Tibial artery (tissue), 4 donors: ENCODE measurements around the gene NUDT13.

Source experiments
- DNase-seq, 2 donors: peaks; one replicate each; pipeline ENCODE4 v3.0.0-alpha.2; 2019
- H3K27ac ChIP-seq, 2 donors: fragments of 200-600 bp; sonication (generic) in 1 of 2; 1 replicate in 1 of 2; 2 replicates in 1 of 2; pipeline ENCODE4 v1.5.1; 2018 to 2019; ENCODE audit warnings: mild to moderate bottlenecking in 1 of 2
- H3K27me3 ChIP-seq, 2 donors: fragments of 200-600 bp; sonication (generic) in 1 of 2; one replicate each; pipeline versions ENCODE4 v1.5.1 to v1.6.0; 2016 to 2019
- H3K36me3 ChIP-seq, 3 donors: fragments of 200-600 bp; sonication (generic) in 2 of 3; one replicate each; pipeline ENCODE4 v1.5.1; 2016 to 2019; ENCODE audit warnings: mild to moderate bottlenecking in 2 of 3
- H3K4me1 ChIP-seq, 4 donors: fragments of 200-600 bp; sonication (generic) in 2 of 4; 1 replicate in 3 of 4; 2 replicates in 1 of 4; pipeline ENCODE4 v1.5.1; 2016 to 2019
- H3K4me3 ChIP-seq, 2 donors: fragments of 200-600 bp; sonication (generic) in 1 of 2; 1 replicate in 1 of 2; 2 replicates in 1 of 2; pipeline ENCODE4 v1.5.1; 2018 to 2019; ENCODE audit warnings: mild to moderate bottlenecking in 2 of 2
- H3K9me3 ChIP-seq, 3 donors: fragments of 200-600 bp; sonication (generic) in 1 of 3; one replicate each; pipeline ENCODE4 v1.5.1; 2016 to 2019
- intact Hi-C: fragments of 100-400 bp; cut with DNase I; formaldehyde crosslinking; loops from one replicate; pipeline ENCODE4 v1.15.0; 2023; ENCODE audit warnings: low total_unique reads
- TF ChIP-seq, protein P1 (sequence below), 2 experiments: fragments of 200-600 bp in 1 of 2; fragments of 450-650 bp in 1 of 2; IDR thresholded peaks; one replicate each; pipeline ENCODE4 v1.5.1; 2017 to 2019; ENCODE audit warnings: antibody characterized with exemption in 2 of 2, mild to moderate bottlenecking in 1 of 2, moderate library complexity in 1 of 2

The NUDT13 gene

DNA sequence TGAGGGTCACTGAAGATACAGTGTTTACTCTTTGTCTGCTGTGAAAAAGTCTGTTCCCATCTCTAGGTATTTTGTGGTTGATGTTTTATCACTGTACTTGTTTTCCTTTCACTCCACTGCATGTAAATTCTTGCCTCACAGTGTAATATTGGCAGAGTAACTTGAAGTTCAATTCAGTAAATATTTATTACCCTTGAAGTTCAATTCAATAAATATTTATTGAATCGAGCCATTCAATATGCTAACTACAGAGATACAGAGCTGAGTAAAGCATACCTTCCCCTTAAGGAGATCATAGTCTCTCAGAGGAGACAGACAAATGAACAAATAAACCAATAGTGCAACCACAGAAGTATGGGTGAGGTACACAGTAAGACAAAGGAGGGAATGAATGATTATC is 9.2 kb downstream of the NUDT13 start:
- Histone ChIP-seq H3K4me1 (peaks cover 0 to 11% (median 0%) of the 10 kb centered on the region in 4 donors), H3K27ac (no peak overlapping the region), H3K4me3 (no peak overlapping the region), H3K27me3 (no peaks in the 10 kb centered on the region), H3K9me3 (no peaks in the 10 kb centered on the region), H3K36me3 (peaks cover 10 to 46% (median 12%) of the 10 kb centered on the region in 3 donors)
- DNase-seq, result no peak
- TF ChIP-seq, protein P1, sequence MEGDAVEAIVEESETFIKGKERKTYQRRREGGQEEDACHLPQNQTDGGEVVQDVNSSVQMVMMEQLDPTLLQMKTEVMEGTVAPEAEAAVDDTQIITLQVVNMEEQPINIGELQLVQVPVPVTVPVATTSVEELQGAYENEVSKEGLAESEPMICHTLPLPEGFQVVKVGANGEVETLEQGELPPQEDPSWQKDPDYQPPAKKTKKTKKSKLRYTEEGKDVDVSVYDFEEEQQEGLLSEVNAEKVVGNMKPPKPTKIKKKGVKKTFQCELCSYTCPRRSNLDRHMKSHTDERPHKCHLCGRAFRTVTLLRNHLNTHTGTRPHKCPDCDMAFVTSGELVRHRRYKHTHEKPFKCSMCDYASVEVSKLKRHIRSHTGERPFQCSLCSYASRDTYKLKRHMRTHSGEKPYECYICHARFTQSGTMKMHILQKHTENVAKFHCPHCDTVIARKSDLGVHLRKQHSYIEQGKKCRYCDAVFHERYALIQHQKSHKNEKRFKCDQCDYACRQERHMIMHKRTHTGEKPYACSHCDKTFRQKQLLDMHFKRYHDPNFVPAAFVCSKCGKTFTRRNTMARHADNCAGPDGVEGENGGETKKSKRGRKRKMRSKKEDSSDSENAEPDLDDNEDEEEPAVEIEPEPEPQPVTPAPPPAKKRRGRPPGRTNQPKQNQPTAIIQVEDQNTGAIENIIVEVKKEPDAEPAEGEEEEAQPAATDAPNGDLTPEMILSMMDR (IDR thresholded peaks at IDR 0.05), result no peak
- intact Hi-C loops, result no loop called here

DNA sequence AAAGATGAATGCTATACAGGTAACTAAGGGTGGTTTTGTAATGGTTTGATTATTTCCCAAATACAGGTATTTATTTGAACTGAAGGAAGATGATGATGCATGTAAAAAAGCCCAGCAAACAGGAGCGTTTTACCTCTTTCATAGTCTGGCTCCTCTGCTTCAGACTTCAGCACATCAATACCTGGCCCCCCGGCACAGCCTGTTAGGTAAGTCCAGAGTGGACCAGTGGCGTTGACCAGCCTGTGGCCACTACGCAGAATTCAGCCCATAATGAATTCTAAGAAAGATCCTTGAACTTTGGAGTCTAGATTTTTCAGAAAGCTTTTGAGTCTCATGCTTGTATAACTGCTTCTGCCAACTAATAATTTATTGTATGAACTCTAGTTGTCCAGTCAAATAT is 9.7 kb downstream of the NUDT13 start:
- no peak for DNase-seq
- H3K4me1 ChIP-seq, result peaks cover 0 to 11% (median 0%) of the 10 kb centered on the region in 4 donors
- H3K36me3 ChIP-seq, result peaks cover 10 to 51% (median 12%) of the 10 kb centered on the region in 3 donors
- no peaks in the 10 kb centered on the region for H3K9me3 ChIP-seq
- H3K27me3 ChIP-seq, result no peaks in the 10 kb centered on the region
- TF ChIP-seq, protein P1 (IDR thresholded peaks at IDR 0.05), result no peak
- H3K4me3 ChIP-seq, result no peak overlapping the region
- no peak overlapping the region for H3K27ac ChIP-seq
- intact Hi-C loops, result no loop called here

DNA sequence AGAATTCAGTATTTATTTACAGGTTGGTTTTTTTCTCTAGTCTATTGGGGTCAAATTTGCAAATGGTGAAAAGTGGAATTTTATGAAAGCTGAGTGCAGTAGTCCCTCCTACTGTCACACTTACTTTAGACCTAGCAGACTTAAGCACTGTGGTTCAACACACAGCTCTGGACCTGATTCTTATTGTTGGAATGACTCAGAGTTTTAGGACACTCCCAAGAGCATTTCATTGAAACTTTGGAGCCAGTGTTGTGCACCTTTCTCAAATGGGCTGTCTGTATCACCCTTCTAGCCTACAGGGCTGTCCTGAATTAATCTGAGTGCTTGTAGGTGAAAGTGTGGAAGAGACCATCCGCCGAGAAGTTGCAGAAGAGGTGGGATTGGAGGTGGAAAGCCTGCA is 16.1 kb downstream of the NUDT13 start:
- Histone ChIP-seq H3K27ac (no peak overlapping the region), H3K4me1 (no peaks in the 10 kb centered on the region), H3K4me3 (no peak overlapping the region), H3K27me3 (no peaks in the 10 kb centered on the region), H3K36me3 (peaks cover 29 to 83% (median 33%) of the 10 kb centered on the region in 3 donors), H3K9me3 (no peaks in the 10 kb centered on the region)
- no peak for DNase-seq
- intact Hi-C loops, result no loop called here
- TF ChIP-seq, protein P1 (IDR thresholded peaks at IDR 0.05), result no peak

DNA sequence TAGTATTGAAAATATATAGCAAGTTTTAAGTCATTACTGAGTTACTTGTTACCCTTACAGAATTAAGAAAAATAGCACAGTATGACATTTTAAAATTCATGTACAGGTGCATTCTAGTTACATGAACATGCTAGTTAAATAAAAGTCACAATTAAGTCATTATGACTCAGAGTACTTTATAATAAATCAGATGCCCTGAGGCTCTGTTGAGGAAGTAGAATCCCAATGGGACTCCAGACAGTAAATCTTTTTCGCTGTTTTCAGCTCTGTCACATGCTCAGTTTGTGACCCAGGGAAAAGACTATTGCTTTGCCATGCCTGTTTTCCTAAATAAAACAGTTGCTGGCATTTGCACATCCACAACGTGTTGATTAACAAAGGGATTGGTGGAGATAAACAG is 21.0 kb downstream of the NUDT13 start:
- intact Hi-C loops, result no loop called here
- H3K27ac ChIP-seq, result no peak overlapping the region
- no peaks in the 10 kb centered on the region for H3K4me1 ChIP-seq
- TF ChIP-seq, protein P1 (IDR thresholded peaks at IDR 0.05), result no peak
- no peaks in the 10 kb centered on the region for H3K9me3 ChIP-seq
- no peak for DNase-seq
- H3K4me3 ChIP-seq, result no peak overlapping the region
- H3K27me3 ChIP-seq, result no peaks in the 10 kb centered on the region
- H3K36me3 ChIP-seq, result peaks cover 51 to 93% (median 67%) of the 10 kb centered on the region in 3 donors

DNA sequence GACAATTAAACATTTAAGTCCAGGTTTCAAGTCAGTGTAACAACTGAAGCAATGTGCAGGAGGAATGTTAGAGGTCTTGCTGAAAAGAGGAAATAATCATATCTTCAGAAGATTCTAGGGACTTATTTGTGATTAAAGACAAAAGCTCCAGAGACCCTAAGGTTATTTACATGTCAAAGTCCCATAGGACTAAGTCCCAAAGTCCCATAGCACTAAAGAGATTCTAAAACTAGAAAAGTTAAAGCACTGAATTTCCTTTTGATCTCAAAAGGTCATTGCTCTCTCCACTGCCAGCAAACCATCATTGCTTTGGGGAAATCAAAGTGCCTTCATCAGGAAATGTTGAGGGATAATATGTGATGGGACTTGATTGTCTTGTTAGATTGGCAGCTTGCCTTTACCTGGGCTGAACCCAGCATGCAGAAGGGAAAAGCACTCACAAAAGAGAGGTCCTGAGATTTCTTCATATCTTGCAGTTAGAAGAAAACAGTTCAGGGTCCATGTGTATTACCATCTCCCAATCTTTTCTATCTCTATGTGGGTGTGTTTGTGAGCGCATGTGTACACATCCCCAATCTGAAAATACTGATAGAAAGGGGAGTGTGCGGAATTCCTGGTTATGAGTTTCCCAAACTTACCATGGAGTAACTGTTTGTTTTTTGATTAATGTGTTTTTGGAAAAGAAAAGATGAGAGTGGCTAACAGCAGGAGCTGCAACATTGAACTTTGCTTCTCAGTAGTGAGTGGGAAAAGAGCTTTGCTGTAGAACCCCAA is 21.8 kb downstream of the NUDT13 start:
- Histone ChIP-seq H3K4me3 (no peak overlapping the region), H3K27me3 (no peaks in the 10 kb centered on the region), H3K9me3 (no peaks in the 10 kb centered on the region), H3K27ac (no peak overlapping the region), H3K36me3 (peaks cover 45 to 93% (median 69%) of the 10 kb centered on the region in 3 donors), H3K4me1 (no peaks in the 10 kb centered on the region)
- DNase-seq, result no peak
- TF ChIP-seq, protein P1 (IDR thresholded peaks at IDR 0.05), result no peak
- intact Hi-C loops, result no loop called here
